HG03280 (cell line): ENCODE measurements around the gene SLC46A2.

Source experiments
- ATAC-seq: cut with Tn5 transposase; IDR thresholded peaks from one replicate; pipeline ENCODE4 v1.9.1; 2021; ENCODE audit warnings: mild to moderate bottlenecking, moderate library complexity; ENCODE audit not compliant: unreplicated experiment

Gene SLC46A2

DNA sequence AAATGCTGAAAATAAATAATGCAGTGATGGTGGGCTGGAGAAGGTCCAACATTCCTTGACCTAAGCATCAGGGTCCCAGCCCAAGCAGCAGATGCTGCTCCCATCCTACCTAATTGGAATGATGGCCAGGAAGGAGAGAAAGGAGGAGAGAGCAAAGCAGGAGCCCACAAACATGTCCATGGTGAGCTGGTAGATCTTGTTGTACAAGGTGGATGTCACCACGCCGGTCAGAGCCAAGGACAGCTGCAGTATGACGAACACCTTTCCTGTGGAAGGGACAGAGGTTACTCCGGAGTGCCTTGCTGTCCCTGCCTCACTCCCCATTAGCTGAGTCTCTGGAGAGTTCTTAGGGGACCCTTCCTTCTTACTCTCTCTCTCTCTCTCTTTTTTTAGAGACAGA lies 4.3 kb downstream of the SLC46A2 start:
- ATAC-seq = no peak

DNA sequence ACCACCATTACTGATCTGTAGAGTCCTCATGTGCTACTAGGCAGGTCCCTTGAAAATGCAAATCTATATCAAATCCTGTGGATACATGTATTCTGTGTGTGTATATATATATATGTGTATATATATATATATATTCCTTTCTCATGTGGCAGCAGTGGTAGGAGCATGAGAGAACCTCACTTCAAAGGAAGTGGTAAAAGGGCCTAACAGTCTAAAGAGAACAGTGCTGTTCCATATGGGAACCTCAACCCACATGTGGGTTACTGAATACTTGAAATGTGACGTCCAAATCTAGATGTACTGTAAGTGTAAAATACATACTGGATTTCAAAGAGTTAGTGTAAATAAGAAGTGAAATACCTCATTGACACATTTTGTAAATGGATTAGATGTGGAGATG lies 5.4 kb downstream of the SLC46A2 start:
- ATAC-seq = no peak

DNA sequence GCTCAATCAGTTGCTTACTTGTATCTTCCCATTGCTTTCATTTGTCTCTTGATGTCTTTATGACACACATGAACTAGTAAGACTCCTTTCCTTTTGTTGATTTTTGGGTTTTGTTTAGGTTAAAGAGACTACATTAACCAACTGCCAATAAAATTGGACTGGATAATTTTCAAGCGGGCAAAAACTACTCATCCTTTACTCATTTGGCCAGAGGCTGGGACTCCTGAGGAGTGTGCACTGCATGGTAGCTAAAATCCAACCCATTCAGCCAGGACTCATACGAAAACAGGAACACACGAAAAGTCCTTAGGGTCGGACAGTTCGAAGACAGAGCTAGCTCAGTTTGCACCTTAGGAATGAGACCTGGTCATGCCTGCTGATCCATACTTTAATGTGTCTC lies 6.0 kb downstream of the SLC46A2 start:
- no peak for ATAC-seq

DNA sequence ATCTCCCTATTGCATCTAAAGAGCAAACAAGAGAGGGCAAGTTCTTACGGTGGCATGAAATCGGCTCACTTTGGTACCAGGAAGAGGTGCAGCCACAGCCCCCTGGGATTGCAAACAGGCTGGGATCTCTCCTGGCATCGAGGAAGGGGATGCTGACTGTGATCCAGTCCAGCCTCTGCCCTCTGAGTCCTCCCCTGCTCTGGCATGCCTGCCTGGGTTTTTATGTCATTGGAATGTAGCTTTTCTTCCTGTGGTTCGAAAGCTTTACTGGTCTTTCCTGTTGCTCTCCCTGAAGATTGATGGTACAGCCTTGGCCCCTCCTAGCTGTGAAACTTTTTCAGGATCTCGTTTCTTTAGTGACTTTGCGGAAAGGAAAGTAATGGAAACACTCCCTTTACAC lies 6.6 kb downstream of the SLC46A2 start:
- ATAC-seq = no peak

DNA sequence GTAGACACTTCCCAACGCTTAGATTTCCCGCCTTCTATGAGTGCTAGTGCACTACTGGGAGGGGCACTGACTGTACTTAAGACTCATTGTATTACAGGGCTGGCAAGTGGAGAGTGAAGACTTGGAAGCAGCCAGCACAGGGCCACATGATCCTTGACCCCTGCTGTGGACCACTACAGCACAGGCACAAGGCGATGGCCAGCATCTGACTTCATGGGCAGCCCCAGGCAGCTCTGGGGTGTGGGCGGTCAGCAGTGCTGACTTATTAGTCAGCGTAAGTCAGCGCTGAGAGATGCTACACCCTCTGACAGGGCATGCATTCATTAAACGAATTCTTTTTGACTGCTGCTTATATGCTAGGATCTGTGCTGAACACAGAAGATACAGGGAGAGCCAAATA lies 9.3 kb downstream of the SLC46A2 start:
- no peak for ATAC-seq

DNA sequence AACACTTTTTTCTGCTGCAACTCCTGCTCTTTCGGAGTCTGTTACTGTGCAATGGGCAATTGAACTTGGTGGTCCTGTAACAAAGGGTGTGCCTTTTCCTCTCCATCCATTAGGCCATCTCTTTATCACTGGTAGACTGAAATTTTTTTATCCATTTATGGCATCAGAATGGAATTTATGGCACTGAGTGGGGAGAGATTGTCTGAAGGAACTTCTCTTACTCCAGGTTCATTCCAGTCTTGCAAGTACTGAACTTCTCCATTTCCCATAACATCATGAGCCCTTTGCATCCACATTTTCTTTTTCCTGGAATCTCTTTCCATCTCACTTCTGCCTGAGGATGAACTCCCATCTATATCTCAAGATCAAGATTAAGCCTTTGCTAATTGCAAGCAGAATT lies 10.0 kb downstream of the SLC46A2 start:
- ATAC-seq = no peak

DNA sequence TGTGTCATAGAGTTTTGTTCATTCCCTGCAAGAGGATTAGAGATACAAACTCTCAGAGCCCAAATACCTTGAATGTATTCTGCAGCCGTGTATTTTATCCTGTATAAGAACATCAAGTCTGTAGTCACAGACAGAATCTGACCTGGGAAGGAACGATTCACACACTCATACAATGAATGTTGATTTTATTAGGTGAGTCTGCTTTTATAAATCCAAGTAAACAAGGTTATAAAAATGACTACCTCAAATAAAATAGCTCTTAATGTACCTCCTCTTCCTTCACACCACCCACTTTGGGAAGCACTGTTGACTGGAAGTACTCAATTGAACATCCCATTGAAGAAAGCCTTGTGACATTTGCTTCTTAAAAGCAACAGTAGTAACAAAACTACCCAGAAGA lies 11.9 kb downstream of the SLC46A2 start:
- ATAC-seq = no peak

DNA sequence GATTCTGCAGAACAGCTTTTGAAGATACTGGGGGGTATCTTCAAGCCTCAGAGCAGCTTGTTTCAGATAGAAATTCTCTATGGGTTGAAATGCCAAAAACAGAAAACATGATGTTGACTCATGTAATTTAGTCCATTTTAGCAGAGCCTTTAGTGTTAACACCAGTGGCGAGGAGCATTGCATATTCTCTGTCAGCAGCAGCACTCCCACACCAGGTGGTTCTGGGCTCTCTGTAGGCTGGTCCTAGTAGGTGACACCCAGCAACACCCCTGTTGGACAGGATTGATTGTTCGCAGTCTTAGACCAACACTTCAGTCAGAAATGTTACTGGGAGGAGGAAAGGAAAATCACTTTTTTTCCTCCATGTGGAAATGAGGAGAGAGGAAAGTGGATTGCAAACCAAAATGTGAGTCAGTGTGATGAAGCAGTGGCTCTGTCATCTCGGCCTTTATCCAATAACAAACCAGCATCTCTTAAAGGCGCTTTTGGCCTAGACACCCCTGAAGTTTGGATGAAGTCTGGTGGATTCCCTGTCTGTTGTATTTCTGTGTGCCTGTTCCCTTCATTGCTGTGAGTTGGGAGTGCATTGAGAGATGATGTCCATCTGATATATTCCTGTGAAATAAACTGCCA lies 16.8 kb downstream of the SLC46A2 start:
- no peak for ATAC-seq

DNA sequence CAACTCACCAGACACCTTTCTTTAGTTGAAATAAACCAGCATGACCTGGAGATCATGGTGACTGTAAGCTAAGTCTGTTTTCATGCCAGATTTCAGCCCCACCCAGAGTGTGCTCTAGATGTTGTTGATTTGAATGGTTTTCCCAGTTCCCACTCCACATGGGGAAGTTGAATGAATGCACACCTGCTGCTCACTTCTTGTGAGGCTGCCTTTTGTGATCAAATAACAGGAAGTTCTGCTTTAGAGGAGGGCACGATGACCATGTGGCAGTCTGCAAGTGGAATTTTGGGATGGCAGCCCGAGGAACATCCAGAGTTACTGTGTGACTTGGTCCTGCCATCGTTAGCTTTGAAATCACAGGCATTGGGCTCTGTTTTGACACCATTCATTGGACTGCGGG lies 18.7 kb downstream of the SLC46A2 start:
- no peak for ATAC-seq

DNA sequence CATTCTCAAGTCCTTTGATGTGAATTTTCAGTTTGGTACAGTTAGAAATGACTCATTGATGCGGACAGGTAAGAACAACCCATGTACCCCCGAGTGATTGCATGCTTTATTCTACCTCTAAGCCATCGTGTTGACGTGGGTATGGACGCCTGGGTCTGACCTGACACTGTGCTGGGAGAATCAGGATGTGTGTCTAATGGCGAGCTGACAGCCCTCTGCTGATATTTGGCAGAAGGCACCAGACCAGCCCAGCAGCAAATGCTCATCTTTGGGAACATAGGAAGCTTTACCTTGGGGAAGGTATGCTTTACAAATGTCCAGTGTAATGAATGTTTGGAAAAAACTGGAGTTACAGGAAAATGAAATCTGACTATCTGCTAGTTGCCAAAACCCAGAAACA lies 20.1 kb downstream of the SLC46A2 start:
- no peak for ATAC-seq

DNA sequence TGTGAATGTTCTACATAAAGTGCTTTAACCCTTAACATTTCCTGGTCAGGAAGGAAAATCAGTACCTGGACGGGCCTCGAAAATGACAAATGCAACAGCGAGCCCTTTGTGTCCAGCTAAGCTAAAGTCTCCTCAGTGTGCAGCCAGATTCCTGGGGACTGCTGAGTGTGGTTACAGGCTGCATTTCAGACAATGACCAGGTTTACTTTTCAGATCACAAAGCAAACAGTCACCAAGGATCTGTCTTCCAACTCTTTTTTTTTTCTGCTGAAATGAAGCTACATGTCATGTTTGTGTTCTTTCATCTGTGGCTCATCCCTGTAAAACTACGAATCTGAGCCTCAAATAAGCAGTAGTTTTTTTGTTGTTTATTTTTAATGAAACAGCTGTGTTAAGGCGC lies 20.8 kb downstream of the SLC46A2 start:
- no peak for ATAC-seq

DNA sequence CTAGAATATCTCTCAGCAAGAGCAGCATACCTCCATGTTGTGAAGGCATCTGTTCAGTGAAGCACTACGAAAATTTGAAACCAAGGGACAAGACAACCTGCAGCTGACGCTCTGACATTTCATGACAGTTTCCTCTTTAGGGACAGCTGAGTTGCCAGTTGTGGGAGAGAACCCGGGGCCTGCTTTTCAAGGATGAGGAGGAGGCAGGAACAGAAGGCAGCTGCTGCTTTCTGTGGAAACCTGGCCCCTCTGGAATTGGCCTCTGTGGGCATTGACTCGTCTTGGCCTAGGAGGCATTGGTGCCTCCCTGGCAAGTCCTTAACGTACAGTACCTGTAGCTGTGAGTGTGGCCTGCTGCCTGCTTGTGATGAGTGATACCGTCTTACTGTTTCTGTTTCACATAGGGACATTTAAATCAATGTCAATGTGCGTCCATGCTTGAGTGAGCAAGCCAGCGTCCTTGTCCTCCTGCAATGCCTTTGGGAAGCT lies 21.6 kb downstream of the SLC46A2 start:
- no peak for ATAC-seq

DNA sequence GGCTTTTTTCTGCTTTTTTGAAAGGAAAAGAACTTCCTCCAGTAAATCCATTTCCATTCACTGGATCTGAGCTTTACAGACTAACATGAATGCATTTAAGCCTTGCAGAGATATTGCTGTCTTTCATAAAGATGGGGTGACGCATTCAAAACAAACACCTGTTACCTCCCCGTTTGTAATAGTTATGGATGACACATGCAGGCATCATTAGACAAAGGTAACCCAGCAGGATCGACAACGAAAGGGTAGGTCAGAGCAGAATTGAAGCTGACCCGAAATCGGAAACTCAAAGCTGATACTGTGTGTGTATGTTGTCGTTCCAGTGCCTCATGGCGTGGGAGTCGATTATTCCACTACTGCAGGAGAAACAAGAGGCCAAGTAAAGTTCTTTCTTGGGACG lies 22.2 kb downstream of the SLC46A2 start:
- no peak for ATAC-seq

DNA sequence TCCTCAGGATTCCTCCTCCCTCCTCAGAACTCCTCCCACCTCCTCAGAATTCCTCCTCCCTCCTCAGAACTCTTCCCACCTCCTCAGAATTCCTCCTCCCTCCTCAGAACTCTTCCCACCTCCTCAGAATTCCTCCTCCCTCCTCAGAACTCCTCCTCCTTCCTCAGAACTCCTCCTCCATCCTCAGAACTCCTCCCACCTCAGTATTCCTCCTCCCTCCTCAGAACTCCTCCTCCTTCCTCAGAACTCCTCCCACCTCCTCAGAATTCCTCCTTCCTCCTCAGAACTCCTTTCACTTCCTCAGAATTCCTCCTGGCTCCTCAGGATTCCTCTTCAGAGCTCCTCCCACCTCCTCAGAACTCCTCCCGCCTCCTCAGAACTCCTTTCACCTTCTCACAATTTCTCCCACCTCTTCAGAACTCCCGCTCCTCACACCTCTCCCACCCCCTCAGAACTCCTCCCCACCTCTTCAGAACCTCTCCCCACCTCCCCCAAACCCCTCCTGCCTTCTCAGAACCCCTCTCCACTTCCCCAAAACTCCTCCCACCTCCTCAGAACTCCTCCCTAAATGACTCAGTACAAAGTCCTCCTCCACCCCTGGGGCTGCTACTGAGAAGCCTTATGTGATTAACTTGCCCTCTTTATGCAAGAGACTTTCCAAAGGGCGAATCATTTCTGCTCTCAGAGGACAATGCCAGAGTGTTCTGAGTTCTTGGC lies 23.2 kb downstream of the SLC46A2 start:
- no peak for ATAC-seq

DNA sequence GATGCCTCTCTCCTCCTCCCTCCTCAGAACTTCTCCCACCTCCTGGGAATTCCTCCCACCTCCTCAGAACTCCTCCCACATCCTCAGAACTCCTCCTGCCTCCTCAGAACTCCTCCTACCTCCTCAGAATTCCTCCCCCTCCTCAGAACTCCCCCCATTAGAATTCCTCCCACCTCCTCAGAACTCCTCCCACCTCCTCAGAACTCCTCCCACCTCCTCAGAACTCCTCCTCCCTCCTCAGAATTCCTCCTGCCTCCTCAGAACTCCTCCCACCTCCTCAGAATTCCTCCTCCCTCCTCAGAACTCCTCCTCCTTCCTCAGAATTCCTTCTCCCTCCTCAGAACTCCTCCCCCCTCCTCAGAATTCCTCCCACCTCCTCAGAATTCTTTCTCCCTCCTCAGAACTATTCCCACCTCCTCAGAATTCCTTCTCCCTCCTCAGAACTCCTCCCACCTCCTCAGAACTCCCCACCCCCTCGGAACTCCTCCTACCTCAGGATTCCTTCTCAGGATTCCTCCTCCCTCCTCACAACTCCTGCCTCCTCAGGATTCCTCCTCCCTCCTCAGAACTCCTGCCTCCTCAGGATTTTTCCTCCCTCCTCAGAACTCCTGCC lies 23.9 kb downstream of the SLC46A2 start:
- no peak for ATAC-seq

DNA sequence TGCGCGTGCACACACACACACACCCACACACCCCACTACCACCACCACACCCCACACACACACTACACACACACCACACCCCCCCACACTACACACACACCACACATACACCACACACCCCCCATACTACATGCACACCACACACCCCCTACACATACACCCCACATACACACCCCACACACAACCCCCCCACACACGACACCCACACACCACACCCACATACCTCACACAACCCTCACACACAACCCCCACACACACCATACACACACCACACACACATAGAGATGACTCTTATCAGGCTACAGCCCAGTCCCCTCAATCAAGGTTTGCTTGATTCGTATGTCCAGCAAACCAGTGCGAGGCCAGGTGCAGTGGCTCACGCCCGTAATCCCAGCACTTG lies 25.7 kb downstream of the SLC46A2 start:
- no peak for ATAC-seq

DNA sequence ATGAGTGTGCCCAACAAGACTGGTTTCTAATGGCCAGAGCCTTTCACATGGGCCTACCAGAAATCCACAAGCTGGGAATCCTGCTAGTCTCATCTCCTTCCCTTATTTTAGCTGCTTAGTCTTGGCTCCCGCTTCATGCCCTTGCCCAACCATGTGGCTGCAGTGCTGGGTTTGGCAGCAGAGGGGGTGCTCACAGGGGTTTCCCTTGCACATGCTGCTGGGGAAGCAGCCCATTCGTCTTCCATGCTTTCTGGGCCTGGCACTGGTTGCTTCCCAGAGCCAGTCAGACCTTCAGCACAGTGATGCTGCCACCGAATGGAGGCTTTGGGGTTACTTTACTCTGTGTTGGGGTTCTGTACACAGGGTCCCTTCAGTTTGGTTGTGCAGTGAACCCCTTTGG lies 26.3 kb downstream of the SLC46A2 start:
- ATAC-seq = no peak

DNA sequence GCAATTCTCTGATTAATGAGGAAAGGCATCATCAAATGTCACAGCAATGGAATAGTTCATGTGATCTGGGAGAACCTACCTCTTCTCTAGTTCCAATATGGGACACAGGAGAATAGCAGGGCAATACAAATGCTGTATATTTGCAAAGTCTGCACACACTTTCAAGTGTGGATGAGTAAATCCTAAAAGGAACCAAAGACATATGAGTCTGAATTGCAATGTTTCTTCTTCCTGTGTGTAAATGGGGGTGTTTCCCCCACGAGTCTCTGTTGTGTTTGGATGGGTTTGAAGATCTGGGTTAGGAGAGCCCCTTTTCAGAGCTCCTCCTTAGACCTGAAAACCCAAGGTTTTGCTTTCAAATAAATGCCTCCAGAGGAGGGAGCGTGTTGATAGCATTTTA lies 26.9 kb downstream of the SLC46A2 start:
- ATAC-seq = no peak

DNA sequence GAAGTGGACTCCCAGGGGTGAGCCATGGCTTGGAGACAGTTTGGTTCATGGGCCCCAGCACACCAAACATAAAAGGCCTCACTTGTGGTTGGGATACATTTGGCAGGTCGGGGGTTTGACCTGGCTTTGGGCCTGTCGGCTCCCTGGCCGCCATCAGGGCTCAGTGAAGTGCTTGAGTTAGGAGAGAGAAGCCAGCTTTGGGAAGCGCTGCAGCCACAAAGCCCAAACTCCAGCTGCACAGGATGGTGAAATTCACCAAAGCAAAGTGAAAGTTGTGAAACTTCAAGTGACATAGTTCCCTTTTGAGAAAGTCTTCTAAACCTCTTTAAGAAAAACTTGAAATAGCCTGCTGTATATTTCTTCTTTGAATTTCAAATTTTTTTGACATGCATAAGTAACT lies 27.5 kb downstream of the SLC46A2 start:
- peak; percentile 49 for ATAC-seq

DNA sequence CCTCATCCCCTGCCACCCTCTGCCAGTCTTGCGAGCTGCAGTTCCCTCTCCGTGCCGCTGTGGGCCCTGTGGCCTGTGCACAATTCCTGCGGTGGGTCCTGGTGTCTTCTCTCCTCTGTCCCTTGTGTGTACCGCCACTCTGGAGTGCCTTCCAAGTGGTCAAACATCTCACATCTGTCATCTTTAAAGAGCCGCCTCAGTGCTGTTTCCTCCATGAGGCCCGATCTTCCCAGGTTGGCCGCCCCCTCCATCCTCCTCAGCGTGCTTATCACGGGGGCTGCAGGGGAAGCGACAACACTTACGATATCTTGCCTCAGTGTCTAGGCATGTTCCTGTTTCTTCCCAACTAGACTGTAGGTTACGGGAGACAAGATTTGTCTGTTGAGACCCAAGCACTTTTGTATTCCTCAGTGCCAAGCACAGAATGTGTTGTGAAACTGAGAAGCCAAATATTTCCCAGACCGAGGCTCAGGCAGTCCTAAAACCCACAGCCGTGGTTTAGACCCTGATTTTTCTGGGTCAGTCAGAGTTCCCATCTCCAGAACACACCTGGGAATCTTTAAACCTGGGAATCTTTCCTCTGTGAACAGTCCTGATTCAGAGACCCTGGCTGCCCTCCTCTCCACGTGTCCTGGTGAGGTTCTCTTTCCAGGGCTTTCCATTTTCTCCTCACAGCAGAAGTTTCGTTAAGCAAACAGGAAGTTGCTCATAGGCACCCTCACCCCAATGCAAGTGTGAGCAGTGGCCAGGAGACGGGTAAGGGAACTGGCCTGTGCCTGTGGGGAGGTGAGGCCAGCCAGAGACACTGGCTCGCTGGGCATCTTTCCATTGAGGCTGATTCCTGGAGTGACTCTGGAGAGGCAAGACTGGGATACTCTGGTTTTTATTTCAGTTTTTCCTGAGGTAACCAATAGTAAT lies 28.8 kb downstream of the SLC46A2 start:
- ATAC-seq = no peak

DNA sequence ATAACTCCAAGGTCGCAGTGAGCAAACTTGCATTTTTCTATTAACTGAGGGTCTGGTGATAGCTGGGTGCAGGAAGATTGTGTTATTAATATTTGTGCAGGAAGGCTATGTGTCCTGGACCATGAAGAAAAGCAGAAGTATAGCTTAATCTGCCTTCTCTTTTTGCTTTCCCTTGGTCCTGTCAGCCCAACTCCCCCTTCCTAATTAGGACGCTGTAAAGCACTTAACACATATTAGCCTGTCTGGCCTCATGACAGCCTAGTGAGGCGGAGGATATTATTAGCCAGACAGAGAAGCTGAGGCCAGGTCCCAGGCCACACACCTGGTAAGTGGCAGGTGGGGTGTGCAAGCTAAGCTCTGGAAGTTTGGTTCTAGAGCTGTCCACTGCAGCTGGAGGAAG lies 29.5 kb downstream of the SLC46A2 start:
- no peak for ATAC-seq
